Measurements from ENCODE around the gene SLC39A11. TPM values are rescaled to one million over a fixed set of nuclear protein-coding genes. Genes with fewer than 3 reads are reported as not detected.

Gene SLC39A11
- total and polyA plus RNA-seq, 2 of the 13 experiments (the other 11 are each of a cell fraction or from before 2014, with no cell fraction given): 17.2 to 31.5 TPM

DNA sequence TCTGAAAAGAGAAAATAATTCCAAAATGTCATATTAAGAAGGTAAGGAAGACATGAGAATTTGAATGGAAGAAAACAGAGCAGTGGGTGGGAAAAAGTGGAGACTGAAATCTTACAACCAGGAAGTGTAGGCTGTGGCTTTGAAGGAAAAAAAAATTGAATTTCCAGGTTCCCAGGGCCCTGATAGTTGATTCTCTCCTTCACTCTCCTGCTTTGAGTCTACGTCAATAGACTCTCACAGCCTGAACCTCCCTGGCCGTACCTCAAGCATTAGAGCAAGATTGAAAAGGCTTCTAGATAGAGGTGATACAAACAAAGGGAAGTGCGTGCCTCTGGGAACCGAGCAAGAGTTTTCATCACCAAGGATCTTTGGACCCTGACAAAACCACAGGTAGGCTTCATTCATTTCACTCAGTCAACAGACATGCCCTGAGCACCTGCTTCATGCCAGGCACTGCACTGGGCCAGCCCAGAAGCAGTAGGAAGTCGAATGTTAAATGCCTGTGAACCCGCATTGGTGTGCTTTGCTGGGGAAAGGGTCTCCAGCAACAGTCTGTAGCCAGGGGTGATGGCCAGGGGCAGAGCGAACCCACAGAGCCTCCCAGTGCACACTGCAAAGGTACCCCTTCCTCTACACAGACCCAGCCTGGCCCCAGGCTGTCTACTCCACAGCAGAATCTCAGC lies 163.9 kb downstream of the SLC39A11 start (continued):
- TF ChIP-seq, protein P1, sequence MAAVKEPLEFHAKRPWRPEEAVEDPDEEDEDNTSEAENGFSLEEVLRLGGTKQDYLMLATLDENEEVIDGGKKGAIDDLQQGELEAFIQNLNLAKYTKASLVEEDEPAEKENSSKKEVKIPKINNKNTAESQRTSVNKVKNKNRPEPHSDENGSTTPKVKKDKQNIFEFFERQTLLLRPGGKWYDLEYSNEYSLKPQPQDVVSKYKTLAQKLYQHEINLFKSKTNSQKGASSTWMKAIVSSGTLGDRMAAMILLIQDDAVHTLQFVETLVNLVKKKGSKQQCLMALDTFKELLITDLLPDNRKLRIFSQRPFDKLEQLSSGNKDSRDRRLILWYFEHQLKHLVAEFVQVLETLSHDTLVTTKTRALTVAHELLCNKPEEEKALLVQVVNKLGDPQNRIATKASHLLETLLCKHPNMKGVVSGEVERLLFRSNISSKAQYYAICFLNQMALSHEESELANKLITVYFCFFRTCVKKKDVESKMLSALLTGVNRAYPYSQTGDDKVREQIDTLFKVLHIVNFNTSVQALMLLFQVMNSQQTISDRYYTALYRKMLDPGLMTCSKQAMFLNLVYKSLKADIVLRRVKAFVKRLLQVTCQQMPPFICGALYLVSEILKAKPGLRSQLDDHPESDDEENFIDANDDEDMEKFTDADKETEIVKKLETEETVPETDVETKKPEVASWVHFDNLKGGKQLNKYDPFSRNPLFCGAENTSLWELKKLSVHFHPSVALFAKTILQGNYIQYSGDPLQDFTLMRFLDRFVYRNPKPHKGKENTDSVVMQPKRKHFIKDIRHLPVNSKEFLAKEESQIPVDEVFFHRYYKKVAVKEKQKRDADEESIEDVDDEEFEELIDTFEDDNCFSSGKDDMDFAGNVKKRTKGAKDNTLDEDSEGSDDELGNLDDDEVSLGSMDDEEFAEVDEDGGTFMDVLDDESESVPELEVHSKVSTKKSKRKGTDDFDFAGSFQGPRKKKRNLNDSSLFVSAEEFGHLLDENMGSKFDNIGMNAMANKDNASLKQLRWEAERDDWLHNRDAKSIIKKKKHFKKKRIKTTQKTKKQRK (IDR thresholded peaks at IDR 0.05; ENCODE audit: low read length): no peak
- TF ChIP-seq HNRNPL (IDR thresholded peaks at IDR 0.05; ENCODE audit: low read depth, low read length) (0 out of 2 replicates have a peak, but pooled peaks have one; percentile 52), ZNF644 (CRISPR knock-in tag; IDR thresholded peaks at IDR 0.05; ENCODE audit: low read depth) (peak; percentile 91), ASH2L (IDR thresholded peaks at IDR 0.05; ENCODE audit: insufficient read length, low read depth, low read length) (peak; percentile 76), ZNF619 (CRISPR knock-in tag; IDR thresholded peaks at IDR 0.05) (no peak), SALL2 (CRISPR knock-in tag; IDR thresholded peaks at IDR 0.05) (no peak), CCDC6 (CRISPR knock-in tag; IDR thresholded peaks at IDR 0.05) (0 out of 2 replicates have a peak, but pooled peaks have one; percentile 52), ZNF292 (CRISPR knock-in tag; IDR thresholded peaks at IDR 0.05; ENCODE audit: borderline replicate concordance, low read depth) (peak; percentile 65; the same call in 1 of the 2 replicates), U2AF2 (IDR thresholded peaks at IDR 0.05; ENCODE audit: low read depth, low read length) (no peak)
- TF ChIP-seq, protein P2, sequence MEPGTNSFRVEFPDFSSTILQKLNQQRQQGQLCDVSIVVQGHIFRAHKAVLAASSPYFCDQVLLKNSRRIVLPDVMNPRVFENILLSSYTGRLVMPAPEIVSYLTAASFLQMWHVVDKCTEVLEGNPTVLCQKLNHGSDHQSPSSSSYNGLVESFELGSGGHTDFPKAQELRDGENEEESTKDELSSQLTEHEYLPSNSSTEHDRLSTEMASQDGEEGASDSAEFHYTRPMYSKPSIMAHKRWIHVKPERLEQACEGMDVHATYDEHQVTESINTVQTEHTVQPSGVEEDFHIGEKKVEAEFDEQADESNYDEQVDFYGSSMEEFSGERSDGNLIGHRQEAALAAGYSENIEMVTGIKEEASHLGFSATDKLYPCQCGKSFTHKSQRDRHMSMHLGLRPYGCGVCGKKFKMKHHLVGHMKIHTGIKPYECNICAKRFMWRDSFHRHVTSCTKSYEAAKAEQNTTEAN (CRISPR knock-in tag; conservative IDR thresholded peaks at IDR 0.05): no peak
- TF ChIP-seq, protein P3, sequence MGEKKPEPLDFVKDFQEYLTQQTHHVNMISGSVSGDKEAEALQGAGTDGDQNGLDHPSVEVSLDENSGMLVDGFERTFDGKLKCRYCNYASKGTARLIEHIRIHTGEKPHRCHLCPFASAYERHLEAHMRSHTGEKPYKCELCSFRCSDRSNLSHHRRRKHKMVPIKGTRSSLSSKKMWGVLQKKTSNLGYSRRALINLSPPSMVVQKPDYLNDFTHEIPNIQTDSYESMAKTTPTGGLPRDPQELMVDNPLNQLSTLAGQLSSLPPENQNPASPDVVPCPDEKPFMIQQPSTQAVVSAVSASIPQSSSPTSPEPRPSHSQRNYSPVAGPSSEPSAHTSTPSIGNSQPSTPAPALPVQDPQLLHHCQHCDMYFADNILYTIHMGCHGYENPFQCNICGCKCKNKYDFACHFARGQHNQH (CRISPR knock-in tag; IDR thresholded peaks at IDR 0.05): peak; percentile 27; the same call in 1 of the 2 replicates
- TF ChIP-seq, protein P4, sequence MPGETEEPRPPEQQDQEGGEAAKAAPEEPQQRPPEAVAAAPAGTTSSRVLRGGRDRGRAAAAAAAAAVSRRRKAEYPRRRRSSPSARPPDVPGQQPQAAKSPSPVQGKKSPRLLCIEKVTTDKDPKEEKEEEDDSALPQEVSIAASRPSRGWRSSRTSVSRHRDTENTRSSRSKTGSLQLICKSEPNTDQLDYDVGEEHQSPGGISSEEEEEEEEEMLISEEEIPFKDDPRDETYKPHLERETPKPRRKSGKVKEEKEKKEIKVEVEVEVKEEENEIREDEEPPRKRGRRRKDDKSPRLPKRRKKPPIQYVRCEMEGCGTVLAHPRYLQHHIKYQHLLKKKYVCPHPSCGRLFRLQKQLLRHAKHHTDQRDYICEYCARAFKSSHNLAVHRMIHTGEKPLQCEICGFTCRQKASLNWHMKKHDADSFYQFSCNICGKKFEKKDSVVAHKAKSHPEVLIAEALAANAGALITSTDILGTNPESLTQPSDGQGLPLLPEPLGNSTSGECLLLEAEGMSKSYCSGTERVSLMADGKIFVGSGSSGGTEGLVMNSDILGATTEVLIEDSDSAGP (CRISPR knock-in tag; IDR thresholded peaks at IDR 0.05; ENCODE audit: borderline replicate concordance): peak; percentile 35; the same call in 1 of the 2 replicates
- TF ChIP-seq, protein P5, sequence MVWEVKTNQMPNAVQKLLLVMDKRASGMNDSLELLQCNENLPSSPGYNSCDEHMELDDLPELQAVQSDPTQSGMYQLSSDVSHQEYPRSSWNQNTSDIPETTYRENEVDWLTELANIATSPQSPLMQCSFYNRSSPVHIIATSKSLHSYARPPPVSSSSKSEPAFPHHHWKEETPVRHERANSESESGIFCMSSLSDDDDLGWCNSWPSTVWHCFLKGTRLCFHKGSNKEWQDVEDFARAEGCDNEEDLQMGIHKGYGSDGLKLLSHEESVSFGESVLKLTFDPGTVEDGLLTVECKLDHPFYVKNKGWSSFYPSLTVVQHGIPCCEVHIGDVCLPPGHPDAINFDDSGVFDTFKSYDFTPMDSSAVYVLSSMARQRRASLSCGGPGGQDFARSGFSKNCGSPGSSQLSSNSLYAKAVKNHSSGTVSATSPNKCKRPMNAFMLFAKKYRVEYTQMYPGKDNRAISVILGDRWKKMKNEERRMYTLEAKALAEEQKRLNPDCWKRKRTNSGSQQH (CRISPR knock-in tag; IDR thresholded peaks at IDR 0.05; ENCODE audit: low read depth): peak; percentile 65; the same call in 1 of the 2 replicates
- TF ChIP-seq, protein P6, sequence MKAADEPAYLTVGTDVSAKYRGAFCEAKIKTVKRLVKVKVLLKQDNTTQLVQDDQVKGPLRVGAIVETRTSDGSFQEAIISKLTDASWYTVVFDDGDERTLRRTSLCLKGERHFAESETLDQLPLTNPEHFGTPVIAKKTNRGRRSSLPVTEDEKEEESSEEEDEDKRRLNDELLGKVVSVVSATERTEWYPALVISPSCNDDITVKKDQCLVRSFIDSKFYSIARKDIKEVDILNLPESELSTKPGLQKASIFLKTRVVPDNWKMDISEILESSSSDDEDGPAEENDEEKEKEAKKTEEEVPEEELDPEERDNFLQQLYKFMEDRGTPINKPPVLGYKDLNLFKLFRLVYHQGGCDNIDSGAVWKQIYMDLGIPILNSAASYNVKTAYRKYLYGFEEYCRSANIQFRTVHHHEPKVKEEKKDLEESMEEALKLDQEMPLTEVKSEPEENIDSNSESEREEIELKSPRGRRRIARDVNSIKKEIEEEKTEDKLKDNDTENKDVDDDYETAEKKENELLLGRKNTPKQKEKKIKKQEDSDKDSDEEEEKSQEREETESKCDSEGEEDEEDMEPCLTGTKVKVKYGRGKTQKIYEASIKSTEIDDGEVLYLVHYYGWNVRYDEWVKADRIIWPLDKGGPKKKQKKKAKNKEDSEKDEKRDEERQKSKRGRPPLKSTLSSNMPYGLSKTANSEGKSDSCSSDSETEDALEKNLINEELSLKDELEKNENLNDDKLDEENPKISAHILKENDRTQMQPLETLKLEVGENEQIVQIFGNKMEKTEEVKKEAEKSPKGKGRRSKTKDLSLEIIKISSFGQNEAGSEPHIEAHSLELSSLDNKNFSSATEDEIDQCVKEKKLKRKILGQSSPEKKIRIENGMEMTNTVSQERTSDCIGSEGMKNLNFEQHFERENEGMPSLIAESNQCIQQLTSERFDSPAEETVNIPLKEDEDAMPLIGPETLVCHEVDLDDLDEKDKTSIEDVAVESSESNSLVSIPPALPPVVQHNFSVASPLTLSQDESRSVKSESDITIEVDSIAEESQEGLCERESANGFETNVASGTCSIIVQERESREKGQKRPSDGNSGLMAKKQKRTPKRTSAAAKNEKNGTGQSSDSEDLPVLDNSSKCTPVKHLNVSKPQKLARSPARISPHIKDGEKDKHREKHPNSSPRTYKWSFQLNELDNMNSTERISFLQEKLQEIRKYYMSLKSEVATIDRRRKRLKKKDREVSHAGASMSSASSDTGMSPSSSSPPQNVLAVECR (CRISPR knock-in tag; IDR thresholded peaks at IDR 0.05; ENCODE audit: borderline replicate concordance): peak; percentile 37; the same call in 1 of the 2 replicates

Data from HepG2 (cell line).